ENCODE measurements around the gene SMAD4. TPM values are rescaled to one million over a fixed set of nuclear protein-coding genes. Genes with fewer than 3 reads are reported as not detected.
"Not testable (repeated sequence)": the region's sequence is repeated elsewhere in the genome, so short reads cannot be mapped to it uniquely, and the experiment has no call there.

Gene SMAD4
- total RNA-seq, 1 donor from 2014 or later: 121 TPM

GRCh38 chr18:51092117-51092516 lies 62.1 kb downstream of the SMAD4 start:
- H3K4me1 Mint-ChIP-seq (ENCODE audit: low read depth, unreplicated experiment): no peaks in the 10 kb centered on the region
- peaks cover 22% of the 10 kb centered on the region for H3K36me3 Mint-ChIP-seq (ENCODE audit: unreplicated experiment)
- TF ChIP-seq CTCF (IDR thresholded peaks at IDR 0.05; ENCODE audit: partially characterized antibody, unreplicated experiment): no peak
- no peak overlapping the region for H3K27ac Mint-ChIP-seq (ENCODE audit: unreplicated experiment)
- DNase-seq: no peak
- H3K27me3 Mint-ChIP-seq (ENCODE audit: unreplicated experiment): no peaks in the 10 kb centered on the region
- H3K9me3 Mint-ChIP-seq (ENCODE audit: unreplicated experiment): peaks cover 8% of the 10 kb centered on the region
- no peak overlapping the region for H3K4me3 Mint-ChIP-seq (ENCODE audit: unreplicated experiment)

DNA sequence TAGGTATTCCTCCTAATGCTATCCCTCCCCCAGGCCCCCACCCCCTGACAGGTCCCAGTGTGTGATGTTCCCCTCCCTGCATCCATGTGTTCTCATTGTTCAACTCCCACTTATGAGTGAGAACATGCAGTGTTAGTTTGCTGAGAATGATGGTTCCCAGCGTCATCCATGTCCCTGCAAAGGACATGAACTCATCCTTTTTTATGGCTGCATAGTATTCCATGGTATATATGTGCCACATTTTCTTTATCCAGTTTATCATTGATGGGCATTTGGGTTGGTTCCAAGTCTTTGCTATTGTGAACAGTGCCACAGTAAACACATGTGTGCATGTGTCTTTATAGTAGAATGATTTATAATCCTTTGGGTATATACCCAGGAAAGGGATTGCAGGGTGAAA lies 63.0 kb downstream of the SMAD4 start:
- not testable (repeated sequence) for H3K27ac Mint-ChIP-seq (ENCODE audit: unreplicated experiment); H3K27me3 Mint-ChIP-seq (ENCODE audit: unreplicated experiment); H3K9me3 Mint-ChIP-seq (ENCODE audit: unreplicated experiment); DNase-seq; H3K4me1 Mint-ChIP-seq (ENCODE audit: low read depth, unreplicated experiment); H3K4me3 Mint-ChIP-seq (ENCODE audit: unreplicated experiment)
- peaks cover 16% of the 10 kb centered on the region for H3K36me3 Mint-ChIP-seq (ENCODE audit: unreplicated experiment)

DNA sequence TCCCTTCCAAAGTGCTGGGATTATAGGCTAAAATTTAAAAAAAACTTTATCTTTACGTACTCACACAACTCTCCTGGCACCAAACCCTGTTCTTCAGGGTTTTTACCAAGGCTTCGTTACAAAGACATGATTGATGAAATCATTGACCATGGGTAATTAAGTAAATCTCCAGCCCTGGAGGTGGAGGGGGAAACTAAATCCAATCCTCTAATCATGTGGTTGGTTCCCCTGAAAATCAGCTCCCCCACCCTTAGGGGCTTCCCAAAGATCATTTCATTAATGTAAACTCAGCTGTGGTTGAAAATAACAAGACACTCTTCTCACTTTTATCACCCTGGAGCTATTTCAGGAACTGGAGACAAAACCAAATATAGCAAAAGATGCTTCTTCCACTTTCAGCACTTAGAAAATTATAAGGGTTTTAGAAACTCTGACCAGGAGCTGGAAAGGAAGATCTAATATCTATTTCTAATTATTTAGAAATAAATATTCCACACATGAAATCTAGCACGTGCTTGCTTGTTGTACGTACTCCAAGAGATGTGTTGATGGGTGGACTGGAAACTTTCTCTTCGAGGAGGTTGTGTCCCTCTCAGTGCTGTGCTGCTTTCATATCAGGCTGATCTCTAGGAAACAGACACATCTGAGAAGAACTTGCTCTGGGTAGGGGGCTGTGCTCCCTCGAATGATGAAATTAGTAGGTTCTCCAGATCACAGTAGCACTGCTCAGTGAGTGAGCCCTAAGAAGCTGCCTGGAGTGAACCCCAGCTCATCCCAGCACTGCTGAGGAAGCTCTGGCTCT lies 67.2 kb downstream of the SMAD4 start:
- no peaks in the 10 kb centered on the region for H3K4me1 Mint-ChIP-seq (ENCODE audit: low read depth, unreplicated experiment)
- no peak overlapping the region for H3K4me3 Mint-ChIP-seq (ENCODE audit: unreplicated experiment)
- H3K27ac Mint-ChIP-seq (ENCODE audit: unreplicated experiment): no peak overlapping the region
- TF ChIP-seq CTCF (IDR thresholded peaks at IDR 0.05; ENCODE audit: partially characterized antibody, unreplicated experiment): no peak
- H3K9me3 Mint-ChIP-seq (ENCODE audit: unreplicated experiment): peaks cover 6% of the 10 kb centered on the region
- peaks cover 10% of the 10 kb centered on the region for H3K36me3 Mint-ChIP-seq (ENCODE audit: unreplicated experiment)
- H3K27me3 Mint-ChIP-seq (ENCODE audit: unreplicated experiment): peaks cover 2% of the 10 kb centered on the region
- DNase-seq: no peak

DNA sequence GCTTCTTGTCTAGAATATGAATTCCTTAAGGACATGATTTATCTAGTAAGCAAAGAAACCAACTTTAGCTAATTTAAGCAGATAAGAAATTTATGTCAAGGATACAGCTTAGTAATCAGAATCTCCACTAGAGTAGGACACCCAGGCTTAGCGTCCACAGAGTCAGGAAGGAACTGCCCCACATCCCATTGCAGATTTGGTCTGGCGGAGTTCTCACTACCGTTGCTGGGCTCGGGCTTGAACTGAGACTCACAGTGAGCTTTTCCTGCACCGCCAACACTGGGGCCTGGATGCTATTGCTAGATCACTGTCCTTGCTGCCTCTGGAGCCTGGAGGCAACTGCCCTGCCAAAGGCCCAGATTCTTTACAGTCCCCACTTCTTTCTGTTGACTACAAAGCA lies 68.1 kb downstream of the SMAD4 start:
- H3K4me1 Mint-ChIP-seq (ENCODE audit: low read depth, unreplicated experiment): no peaks in the 10 kb centered on the region
- H3K4me3 Mint-ChIP-seq (ENCODE audit: unreplicated experiment): no peak overlapping the region
- peaks cover 2% of the 10 kb centered on the region for H3K27me3 Mint-ChIP-seq (ENCODE audit: unreplicated experiment)
- no peak overlapping the region for H3K27ac Mint-ChIP-seq (ENCODE audit: unreplicated experiment)
- H3K9me3 Mint-ChIP-seq (ENCODE audit: unreplicated experiment): peaks cover 6% of the 10 kb centered on the region
- H3K36me3 Mint-ChIP-seq (ENCODE audit: unreplicated experiment): peaks cover 17% of the 10 kb centered on the region
- DNase-seq: no peak
- TF ChIP-seq CTCF (IDR thresholded peaks at IDR 0.05; ENCODE audit: partially characterized antibody, unreplicated experiment): no peak

DNA sequence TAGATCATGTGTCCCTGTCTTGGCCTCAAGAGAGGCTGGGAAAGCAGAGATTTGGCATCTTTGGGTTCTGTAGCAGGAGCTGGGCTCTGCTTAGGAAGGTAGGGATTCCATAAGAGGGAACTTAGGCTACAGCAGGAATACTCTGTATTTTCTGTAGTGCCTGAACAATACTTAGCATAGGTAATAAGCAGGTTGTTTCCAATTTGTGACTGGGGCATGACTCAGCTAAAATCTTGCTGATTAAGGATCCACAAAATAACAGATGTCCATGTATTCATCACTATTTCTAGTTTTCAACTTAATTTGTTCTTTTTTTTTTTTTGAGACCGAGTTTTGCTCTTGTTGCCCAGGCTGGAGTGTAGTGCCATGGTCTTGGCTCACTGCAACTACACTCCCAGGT lies 68.5 kb downstream of the SMAD4 start:
- peaks cover 4% of the 10 kb centered on the region for H3K9me3 Mint-ChIP-seq (ENCODE audit: unreplicated experiment)

More for the DNA sequence above, 68.5 kb downstream of the SMAD4 start:
- Mint-ChIP-seq H3K27ac (ENCODE audit: unreplicated experiment) (no peak overlapping the region), H3K27me3 (ENCODE audit: unreplicated experiment) (peaks cover 2% of the 10 kb centered on the region), H3K36me3 (ENCODE audit: unreplicated experiment) (peaks cover 17% of the 10 kb centered on the region), H3K4me1 (ENCODE audit: low read depth, unreplicated experiment) (no peaks in the 10 kb centered on the region), H3K4me3 (ENCODE audit: unreplicated experiment) (no peak overlapping the region)
- DNase-seq: no peak
- TF ChIP-seq CTCF (IDR thresholded peaks at IDR 0.05; ENCODE audit: partially characterized antibody, unreplicated experiment): no peak
